ENCODE results near the gene MORN4.
A peak's percentile ranks its signal among the peaks of the same experiment; 100 is the strongest.
"Not testable (repeated sequence)": the region's sequence is repeated elsewhere in the genome, so short reads cannot be mapped to it uniquely, and the experiment has no call there.

Gene MORN4

GRCh38 chr10:97580421-97581367 lies 52.6 kb downstream of the MORN4 start:
- DNase-seq = no peak
- in situ Hi-C loops (cut with MboI; ENCODE audit: low pct_unique_long_range_greater_than_20kb, low sequenced_read_pairs) = no loop called here

GRCh38 chr10:97578171-97578844 lies 55.0 kb downstream of the MORN4 start:
- DNase-seq = no peak
- in situ Hi-C loops (cut with MboI; ENCODE audit: low pct_unique_long_range_greater_than_20kb, low sequenced_read_pairs) = no loop called here

GRCh38 chr10:97577701-97578100 lies 55.6 kb downstream of the MORN4 start:
- no peak for DNase-seq
- in situ Hi-C loops (cut with MboI; ENCODE audit: low pct_unique_long_range_greater_than_20kb, low sequenced_read_pairs) = no loop called here

DNA sequence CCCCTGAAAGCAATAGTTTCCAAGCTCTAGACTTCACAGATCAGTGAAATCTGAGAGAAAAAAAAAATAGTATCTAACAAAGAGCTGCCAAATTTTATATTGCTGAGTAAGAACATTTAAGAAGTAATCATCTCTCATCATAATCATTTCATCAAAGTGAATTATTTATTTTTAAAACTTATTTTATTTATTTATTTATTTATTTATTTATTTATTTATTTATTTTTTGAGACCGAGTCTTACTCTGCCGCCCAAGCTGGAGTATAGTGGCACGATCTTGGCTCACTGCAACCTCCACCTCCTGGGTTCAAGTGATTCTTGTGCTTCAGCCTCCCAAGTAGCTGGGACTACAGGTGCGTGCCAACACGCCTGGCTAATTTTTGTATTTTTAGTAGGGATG lies 56.8 kb downstream of the MORN4 start:
- DNase-seq; in situ Hi-C loops (cut with MboI; ENCODE audit: low pct_unique_long_range_greater_than_20kb, low sequenced_read_pairs): not testable (repeated sequence)

DNA sequence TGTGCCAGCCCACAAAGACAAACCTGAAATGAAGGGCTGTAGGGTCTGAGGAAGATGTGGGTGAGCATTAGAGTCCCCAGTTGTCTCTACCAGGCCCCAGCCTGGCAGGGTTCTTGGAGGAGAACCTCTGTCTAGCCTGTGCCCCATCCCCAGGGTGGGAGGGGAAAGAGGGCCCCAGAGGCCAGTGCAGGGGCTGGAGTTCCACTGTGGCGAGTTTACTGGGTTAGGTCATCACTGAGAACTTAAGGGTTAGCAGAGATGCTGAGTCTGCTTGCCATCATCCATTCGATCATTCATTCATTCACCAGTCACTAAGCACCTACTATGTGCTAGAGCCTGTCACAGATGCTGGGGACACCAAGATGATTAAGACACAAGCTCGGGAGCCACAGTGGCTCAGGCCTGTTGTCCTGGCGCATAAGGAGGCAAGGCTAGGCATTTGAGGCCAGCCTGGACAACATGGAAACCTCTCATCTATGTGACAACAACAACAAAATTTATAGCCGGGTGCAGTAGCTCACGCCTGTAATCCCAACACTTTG lies 58.1 kb downstream of the MORN4 start:
- DNase-seq = no peak
- in situ Hi-C loops (cut with MboI; ENCODE audit: low pct_unique_long_range_greater_than_20kb, low sequenced_read_pairs) = no loop called here

- in situ Hi-C loops (cut with MboI; ENCODE audit: low pct_unique_long_range_greater_than_20kb, low sequenced_read_pairs) = no loop called here
- no peak for DNase-seq
Measured at GRCh38 chr10:97574374-97575126, 58.8 kb downstream of the MORN4 start.

GRCh38 chr10:97573672-97574071 lies 59.6 kb downstream of the MORN4 start:
- in situ Hi-C loops (cut with MboI; ENCODE audit: low pct_unique_long_range_greater_than_20kb, low sequenced_read_pairs) = no loop called here
- DNase-seq = no peak

DNA sequence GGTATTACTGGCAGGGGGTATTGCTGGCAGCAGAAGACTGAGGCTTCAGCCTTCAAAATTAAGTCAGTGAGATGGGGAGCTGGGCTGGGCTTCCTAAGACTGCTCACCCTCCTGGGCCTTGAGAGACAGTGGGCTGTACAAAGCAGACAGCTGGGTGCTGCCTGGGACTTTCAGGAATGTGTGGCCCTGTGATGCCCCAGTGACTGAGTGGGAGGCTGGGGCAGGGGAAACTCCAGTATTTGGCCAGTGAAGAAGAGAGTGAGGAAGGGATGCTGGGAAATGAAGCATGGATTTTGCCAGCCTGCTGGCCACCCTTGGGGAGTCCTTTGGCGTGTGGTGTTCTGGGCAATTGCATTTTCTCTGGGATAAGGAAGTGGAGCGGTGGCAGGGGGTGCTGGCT lies 60.3 kb downstream of the MORN4 start:
- in situ Hi-C loops (cut with MboI; ENCODE audit: low pct_unique_long_range_greater_than_20kb, low sequenced_read_pairs) = no loop called here
- no peak for DNase-seq

DNA sequence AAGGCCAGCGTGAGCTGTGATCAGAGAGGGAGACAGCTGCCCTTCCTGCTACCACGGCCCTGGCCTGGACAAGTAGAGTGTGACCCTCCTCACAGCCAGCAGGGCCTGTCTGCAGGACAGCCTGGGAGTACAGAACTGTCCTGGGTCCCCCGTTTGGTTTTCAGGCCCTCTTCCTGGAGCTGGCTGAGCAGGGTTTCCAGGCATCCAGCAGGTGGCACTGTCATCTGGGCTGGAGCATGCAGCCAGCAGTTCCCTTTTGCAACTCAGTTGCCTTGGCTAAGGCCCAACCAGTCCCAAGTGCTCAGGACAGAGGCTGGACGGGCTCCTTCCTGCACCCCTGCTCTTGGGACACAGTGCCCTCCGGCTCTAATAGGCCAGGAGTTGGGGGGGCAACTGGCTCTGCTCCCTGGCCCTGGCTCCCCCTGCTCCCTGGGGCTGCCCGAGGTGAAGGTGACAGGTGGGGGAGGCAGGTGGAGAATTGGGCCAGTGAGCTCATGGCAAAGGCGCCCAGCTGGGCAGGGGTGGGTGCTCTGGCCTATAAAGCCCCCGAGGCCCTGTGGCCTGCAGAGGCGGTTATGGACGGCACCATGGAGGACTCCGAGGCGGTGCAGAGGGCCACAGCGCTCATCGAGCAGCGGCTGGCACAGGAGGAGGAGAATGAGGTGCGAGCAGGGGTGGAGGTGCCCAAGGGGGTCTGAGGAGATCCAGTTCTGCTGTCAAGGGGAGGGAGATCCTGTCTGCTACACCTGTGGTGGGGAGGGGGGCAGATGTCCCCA lies 60.9 kb downstream of the MORN4 start, which contains the start of gene ANKRD2:
TSS of gene ANKRD2 (plus strand) at position 566 of the 776 bp plus-strand sequence. CDS start at position 576, 10 bp downstream.
- peak; percentile 63 for DNase-seq
- in situ Hi-C loops (cut with MboI; ENCODE audit: low pct_unique_long_range_greater_than_20kb, low sequenced_read_pairs) = no loop called here

- in situ Hi-C loops (cut with MboI; ENCODE audit: low pct_unique_long_range_greater_than_20kb, low sequenced_read_pairs) = no loop called here
- no peak for DNase-seq
Measured at GRCh38 chr10:97571622-97572021, 61.7 kb downstream of the MORN4 start.

- no peak for DNase-seq
- in situ Hi-C loops (cut with MboI; ENCODE audit: low pct_unique_long_range_greater_than_20kb, low sequenced_read_pairs) = no loop called here
Measured at GRCh38 chr10:97570789-97571471, 62.4 kb downstream of the MORN4 start.

- DNase-seq = no peak
- in situ Hi-C loops (cut with MboI; ENCODE audit: low pct_unique_long_range_greater_than_20kb, low sequenced_read_pairs) = no loop called here
Measured at GRCh38 chr10:97570146-97570788, 63.0 kb downstream of the MORN4 start.

GRCh38 chr10:97567891-97568290 lies 65.4 kb downstream of the MORN4 start:
- DNase-seq = no peak
- in situ Hi-C loops (cut with MboI; ENCODE audit: low pct_unique_long_range_greater_than_20kb, low sequenced_read_pairs) = no loop called here

DNA sequence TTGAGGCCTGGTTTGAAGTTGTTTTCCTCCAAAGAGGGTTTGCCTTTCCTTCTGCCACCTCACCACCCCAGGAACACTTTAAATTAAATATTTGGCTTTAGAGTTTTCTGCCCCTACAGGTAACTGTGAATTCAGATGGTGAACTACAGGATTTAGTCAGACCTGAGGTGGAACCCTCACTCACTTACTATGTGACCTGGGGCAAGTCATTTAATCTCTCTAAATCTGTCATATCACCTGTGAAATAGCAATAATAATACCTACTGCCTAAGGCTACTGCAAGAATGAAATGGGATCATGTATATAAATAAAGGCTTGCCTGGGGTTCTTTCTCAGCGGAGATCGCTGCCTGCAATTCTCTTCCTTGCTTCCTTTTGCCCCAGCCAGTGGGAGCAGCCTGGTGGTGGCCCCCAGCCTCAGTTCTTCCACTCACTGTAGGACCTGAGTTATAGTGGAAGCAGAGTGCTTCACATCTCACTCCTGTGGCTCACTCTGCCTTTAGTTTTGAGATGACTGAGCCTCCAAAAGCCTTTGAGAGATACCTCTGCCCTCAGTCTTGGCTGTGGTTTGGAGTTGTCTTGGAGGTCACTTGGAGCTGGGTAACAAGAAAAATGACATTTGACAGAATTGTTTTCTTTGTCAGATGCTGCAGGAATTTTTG lies 66.8 kb downstream of the MORN4 start:
- in situ Hi-C loops (cut with MboI; ENCODE audit: low pct_unique_long_range_greater_than_20kb, low sequenced_read_pairs) = no loop called here
- DNase-seq = no peak

DNA sequence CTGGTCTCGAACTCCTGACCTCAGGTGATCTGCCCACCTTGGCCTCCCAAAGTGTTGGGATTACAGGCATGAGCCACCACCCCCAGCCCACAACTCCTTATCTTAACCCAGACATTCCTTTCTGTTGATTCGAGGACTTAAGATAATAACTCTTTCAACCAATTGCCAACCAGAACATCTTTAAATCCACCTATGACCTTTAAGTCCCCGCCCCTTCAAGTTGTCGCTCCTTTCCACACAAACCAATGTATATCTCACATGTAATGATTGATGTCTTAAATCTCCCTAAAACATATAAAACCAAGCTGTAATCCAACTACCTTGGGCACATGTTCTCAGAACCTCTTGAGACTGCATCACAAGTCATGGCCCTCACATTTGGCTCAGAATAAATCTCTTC lies 68.5 kb downstream of the MORN4 start:
- in situ Hi-C loops (cut with MboI; ENCODE audit: low pct_unique_long_range_greater_than_20kb, low sequenced_read_pairs) = no loop called here
- DNase-seq = no peak
